ENCODE data around the gene PKP4. TPM values are rescaled to one million over a fixed set of nuclear protein-coding genes. Genes with fewer than 3 reads are reported as not detected.

The PKP4 gene
- total and polyA plus RNA-seq, 2 experiments from 2014 or later, result 35.7 to 92.3 TPM

DNA sequence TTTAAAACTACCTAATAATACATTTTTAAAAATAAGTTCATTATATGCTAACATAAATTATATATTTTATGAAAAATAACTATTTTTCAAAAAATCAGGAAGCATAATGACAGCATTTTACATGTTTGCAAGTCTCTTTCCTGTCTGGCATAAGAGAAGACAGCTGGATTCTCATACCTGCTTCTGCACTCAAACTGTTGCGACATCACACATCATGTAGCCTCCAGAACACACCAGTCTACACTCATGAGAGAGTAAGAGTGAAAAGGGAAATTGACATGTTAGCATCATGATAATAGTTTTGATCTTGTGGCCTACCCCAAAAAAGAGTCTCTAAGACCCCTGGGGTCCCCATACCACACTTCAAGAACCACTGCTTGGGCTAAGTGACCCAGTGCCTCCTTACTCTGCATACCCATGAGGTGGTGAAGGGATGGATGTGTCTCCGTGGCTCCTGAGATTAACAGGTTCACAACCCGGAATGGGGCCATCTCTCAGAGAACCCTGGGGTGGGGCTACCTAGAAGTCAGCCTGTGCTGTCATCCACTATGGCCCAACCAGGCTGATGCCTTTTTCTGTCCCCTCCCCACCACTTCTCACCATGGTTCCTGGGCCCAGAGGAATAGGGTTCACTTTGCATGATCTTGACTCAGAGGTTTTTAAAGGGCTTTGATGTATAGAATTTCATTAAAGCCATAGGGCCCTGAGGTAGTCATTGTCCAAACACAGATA lies 235.8 kb downstream of the PKP4 start:
- H3K27ac ChIP-seq (ENCODE audit: low read depth), result no peak overlapping the region
- TF ChIP-seq, protein P1, sequence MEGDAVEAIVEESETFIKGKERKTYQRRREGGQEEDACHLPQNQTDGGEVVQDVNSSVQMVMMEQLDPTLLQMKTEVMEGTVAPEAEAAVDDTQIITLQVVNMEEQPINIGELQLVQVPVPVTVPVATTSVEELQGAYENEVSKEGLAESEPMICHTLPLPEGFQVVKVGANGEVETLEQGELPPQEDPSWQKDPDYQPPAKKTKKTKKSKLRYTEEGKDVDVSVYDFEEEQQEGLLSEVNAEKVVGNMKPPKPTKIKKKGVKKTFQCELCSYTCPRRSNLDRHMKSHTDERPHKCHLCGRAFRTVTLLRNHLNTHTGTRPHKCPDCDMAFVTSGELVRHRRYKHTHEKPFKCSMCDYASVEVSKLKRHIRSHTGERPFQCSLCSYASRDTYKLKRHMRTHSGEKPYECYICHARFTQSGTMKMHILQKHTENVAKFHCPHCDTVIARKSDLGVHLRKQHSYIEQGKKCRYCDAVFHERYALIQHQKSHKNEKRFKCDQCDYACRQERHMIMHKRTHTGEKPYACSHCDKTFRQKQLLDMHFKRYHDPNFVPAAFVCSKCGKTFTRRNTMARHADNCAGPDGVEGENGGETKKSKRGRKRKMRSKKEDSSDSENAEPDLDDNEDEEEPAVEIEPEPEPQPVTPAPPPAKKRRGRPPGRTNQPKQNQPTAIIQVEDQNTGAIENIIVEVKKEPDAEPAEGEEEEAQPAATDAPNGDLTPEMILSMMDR (conservative IDR thresholded peaks at IDR 0.05; ENCODE audit: low read depth in 2 of 2), result no peak
- TF ChIP-seq STAT1 (IDR thresholded peaks at IDR 0.05; ENCODE audit: unreplicated experiment), result no peak
- TF ChIP-seq ZNF331 (CRISPR knock-in tag; IDR thresholded peaks at IDR 0.05; ENCODE audit: low read depth), result no peak
- TF ChIP-seq, protein P2, sequence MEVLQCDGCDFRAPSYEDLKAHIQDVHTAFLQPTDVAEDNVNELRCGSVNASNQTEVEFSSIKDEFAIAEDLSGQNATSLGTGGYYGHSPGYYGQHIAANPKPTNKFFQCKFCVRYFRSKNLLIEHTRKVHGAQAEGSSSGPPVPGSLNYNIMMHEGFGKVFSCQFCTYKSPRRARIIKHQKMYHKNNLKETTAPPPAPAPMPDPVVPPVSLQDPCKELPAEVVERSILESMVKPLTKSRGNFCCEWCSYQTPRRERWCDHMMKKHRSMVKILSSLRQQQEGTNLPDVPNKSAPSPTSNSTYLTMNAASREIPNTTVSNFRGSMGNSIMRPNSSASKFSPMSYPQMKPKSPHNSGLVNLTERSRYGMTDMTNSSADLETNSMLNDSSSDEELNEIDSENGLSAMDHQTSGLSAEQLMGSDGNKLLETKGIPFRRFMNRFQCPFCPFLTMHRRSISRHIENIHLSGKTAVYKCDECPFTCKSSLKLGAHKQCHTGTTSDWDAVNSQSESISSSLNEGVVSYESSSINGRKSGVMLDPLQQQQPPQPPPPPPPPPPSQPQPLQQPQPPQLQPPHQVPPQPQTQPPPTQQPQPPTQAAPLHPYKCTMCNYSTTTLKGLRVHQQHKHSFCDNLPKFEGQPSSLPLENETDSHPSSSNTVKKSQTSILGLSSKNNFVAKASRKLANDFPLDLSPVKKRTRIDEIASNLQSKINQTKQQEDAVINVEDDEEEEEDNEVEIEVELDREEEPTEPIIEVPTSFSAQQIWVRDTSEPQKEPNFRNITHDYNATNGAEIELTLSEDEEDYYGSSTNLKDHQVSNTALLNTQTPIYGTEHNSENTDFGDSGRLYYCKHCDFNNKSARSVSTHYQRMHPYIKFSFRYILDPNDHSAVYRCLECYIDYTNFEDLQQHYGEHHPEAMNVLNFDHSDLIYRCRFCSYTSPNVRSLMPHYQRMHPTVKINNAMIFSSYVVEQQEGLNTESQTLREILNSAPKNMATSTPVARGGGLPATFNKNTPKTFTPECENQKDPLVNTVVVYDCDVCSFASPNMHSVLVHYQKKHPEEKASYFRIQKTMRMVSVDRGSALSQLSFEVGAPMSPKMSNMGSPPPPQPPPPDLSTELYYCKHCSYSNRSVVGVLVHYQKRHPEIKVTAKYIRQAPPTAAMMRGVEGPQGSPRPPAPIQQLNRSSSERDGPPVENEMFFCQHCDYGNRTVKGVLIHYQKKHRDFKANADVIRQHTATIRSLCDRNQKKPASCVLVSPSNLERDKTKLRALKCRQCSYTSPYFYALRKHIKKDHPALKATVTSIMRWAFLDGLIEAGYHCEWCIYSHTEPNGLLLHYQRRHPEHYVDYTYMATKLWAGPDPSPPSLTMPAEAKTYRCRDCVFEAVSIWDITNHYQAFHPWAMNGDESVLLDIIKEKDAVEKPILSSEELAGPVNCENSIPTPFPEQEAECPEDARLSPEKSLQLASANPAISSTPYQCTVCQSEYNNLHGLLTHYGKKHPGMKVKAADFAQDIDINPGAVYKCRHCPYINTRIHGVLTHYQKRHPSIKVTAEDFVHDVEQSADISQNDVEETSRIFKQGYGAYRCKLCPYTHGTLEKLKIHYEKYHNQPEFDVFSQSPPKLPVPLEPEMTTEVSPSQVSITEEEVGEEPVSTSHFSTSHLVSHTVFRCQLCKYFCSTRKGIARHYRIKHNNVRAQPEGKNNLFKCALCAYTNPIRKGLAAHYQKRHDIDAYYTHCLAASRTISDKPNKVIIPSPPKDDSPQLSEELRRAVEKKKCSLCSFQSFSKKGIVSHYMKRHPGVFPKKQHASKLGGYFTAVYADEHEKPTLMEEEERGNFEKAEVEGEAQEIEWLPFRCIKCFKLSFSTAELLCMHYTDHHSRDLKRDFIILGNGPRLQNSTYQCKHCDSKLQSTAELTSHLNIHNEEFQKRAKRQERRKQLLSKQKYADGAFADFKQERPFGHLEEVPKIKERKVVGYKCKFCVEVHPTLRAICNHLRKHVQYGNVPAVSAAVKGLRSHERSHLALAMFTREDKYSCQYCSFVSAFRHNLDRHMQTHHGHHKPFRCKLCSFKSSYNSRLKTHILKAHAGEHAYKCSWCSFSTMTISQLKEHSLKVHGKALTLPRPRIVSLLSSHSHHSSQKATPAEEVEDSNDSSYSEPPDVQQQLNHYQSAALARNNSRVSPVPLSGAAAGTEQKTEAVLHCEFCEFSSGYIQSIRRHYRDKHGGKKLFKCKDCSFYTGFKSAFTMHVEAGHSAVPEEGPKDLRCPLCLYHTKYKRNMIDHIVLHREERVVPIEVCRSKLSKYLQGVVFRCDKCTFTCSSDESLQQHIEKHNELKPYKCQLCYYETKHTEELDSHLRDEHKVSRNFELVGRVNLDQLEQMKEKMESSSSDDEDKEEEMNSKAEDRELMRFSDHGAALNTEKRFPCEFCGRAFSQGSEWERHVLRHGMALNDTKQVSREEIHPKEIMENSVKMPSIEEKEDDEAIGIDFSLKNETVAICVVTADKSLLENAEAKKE (CRISPR knock-in tag; IDR thresholded peaks at IDR 0.05), result no peak
- no peak for TF ChIP-seq POLR2AphosphoS5 (IDR thresholded peaks at IDR 0.05; ENCODE audit: low read depth)
- TF ChIP-seq, protein P3, sequence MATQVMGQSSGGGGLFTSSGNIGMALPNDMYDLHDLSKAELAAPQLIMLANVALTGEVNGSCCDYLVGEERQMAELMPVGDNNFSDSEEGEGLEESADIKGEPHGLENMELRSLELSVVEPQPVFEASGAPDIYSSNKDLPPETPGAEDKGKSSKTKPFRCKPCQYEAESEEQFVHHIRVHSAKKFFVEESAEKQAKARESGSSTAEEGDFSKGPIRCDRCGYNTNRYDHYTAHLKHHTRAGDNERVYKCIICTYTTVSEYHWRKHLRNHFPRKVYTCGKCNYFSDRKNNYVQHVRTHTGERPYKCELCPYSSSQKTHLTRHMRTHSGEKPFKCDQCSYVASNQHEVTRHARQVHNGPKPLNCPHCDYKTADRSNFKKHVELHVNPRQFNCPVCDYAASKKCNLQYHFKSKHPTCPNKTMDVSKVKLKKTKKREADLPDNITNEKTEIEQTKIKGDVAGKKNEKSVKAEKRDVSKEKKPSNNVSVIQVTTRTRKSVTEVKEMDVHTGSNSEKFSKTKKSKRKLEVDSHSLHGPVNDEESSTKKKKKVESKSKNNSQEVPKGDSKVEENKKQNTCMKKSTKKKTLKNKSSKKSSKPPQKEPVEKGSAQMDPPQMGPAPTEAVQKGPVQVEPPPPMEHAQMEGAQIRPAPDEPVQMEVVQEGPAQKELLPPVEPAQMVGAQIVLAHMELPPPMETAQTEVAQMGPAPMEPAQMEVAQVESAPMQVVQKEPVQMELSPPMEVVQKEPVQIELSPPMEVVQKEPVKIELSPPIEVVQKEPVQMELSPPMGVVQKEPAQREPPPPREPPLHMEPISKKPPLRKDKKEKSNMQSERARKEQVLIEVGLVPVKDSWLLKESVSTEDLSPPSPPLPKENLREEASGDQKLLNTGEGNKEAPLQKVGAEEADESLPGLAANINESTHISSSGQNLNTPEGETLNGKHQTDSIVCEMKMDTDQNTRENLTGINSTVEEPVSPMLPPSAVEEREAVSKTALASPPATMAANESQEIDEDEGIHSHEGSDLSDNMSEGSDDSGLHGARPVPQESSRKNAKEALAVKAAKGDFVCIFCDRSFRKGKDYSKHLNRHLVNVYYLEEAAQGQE (IDR thresholded peaks at IDR 0.05; ENCODE audit: unreplicated experiment), result no peak
- TF ChIP-seq EZH2 (IDR thresholded peaks at IDR 0.05; ENCODE audit: low read depth, unreplicated experiment), result no peak
- no peak for TF ChIP-seq ZNF114 (CRISPR knock-in tag; IDR thresholded peaks at IDR 0.05)
- TF ChIP-seq EZH2phosphoT487 (IDR thresholded peaks at IDR 0.05; ENCODE audit: unreplicated experiment), result no peak
- no peak for TF ChIP-seq NANOG (IDR thresholded peaks at IDR 0.05; ENCODE audit: borderline replicate concordance)
- TF ChIP-seq, protein P4, sequence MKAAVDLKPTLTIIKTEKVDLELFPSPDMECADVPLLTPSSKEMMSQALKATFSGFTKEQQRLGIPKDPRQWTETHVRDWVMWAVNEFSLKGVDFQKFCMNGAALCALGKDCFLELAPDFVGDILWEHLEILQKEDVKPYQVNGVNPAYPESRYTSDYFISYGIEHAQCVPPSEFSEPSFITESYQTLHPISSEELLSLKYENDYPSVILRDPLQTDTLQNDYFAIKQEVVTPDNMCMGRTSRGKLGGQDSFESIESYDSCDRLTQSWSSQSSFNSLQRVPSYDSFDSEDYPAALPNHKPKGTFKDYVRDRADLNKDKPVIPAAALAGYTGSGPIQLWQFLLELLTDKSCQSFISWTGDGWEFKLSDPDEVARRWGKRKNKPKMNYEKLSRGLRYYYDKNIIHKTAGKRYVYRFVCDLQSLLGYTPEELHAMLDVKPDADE (IDR thresholded peaks at IDR 0.05), result no peak
- TF ChIP-seq JUNB (IDR thresholded peaks at IDR 0.05; ENCODE audit: unreplicated experiment), result no peak
- no peak overlapping the region for H3K4me2 ChIP-seq
- no peaks in the 10 kb centered on the region for H4K20me1 ChIP-seq (replicated peaks; ENCODE audit: insufficient read depth)
- H3K4me3 ChIP-seq, result no peak overlapping the region
- DNase-seq (ENCODE audit: low spot score) (no peak), ATAC-seq (no peak)
- Mint-ChIP-seq H3K4me1 (peaks cover 10% of the 10 kb centered on the region), H3K36me3 (ENCODE audit: low read depth) (peaks cover 9% of the 10 kb centered on the region; the same call in 2 of the 3 replicates), H3K9me3 (peaks cover 12% of the 10 kb centered on the region), H3K27ac (no peak overlapping the region), H3K4me3 (no peak overlapping the region), H3K27me3 (ENCODE audit: insufficient read depth, low read depth, poor library complexity) (no peaks in the 10 kb centered on the region)
- no peaks in the 10 kb centered on the region for H3K27me3 ChIP-seq (ENCODE audit: insufficient read depth)
- no peaks in the 10 kb centered on the region for H3K79me2 ChIP-seq (replicated peaks; ENCODE audit: insufficient read depth)
- 0 out of 2 replicates have a peak, but pooled peaks cover 8% of the 10 kb centered on the region for H3K4me1 ChIP-seq (ENCODE audit: insufficient read depth)
- H2AFZ ChIP-seq, result no peak overlapping the region
- no peaks in the 10 kb centered on the region for H3F3A ChIP-seq (replicated peaks; ENCODE audit: low read depth)
- H3K36me3 ChIP-seq (ENCODE audit: insufficient read depth), result no peaks in the 10 kb centered on the region
- H3K9me2 ChIP-seq (ENCODE audit: insufficient read depth), result peaks cover 9% of the 10 kb centered on the region; the same call in 1 of the 2 replicates
